GM18498 (cell line): ENCODE results near the gene TKT.

Experiments used
- ATAC-seq: cut with Tn5 transposase; IDR thresholded peaks from one replicate; pipeline ENCODE4 v1.9.1; 2021; ENCODE audit warnings: mild to moderate bottlenecking, moderate library complexity; ENCODE audit not compliant: unreplicated experiment

The TKT gene

GRCh38 chr3:53183514-53183913 lies 72.3 kb downstream of the TKT start:
- no peak for ATAC-seq

DNA sequence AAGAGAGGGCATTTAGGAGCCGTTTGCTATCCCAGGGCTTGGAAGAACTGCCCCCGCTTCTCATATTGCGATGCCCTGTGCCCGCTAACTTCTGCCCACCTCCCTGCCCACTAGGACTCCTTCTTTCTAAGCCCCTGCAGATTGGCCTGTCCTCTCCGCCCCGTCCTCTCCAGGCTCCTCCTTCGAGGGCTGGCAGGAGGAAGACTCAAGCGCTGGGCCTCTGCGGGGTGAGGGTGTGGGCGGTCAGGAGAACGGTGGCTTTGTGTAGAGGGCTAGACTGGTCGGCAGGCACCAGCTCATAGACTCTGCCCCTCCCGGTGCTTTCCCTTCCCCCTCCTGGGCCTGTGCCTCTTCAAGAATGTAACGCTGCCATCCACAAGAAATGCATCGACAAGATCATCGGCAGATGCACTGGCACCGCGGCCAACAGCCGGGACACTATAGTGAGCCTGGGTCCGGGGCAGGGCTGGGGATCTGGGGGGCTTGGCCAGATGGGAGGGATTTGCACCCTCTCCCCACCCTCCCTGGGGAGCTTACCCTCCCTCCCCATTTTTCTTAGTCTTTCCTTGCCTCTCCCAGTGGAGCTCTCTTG lies 73.0 kb downstream of the TKT start:
- no peak for ATAC-seq

GRCh38 chr3:53181528-53181927 lies 74.3 kb downstream of the TKT start:
- no peak for ATAC-seq

GRCh38 chr3:53181024-53181371 lies 74.8 kb downstream of the TKT start:
- ATAC-seq = peak; percentile 19

DNA sequence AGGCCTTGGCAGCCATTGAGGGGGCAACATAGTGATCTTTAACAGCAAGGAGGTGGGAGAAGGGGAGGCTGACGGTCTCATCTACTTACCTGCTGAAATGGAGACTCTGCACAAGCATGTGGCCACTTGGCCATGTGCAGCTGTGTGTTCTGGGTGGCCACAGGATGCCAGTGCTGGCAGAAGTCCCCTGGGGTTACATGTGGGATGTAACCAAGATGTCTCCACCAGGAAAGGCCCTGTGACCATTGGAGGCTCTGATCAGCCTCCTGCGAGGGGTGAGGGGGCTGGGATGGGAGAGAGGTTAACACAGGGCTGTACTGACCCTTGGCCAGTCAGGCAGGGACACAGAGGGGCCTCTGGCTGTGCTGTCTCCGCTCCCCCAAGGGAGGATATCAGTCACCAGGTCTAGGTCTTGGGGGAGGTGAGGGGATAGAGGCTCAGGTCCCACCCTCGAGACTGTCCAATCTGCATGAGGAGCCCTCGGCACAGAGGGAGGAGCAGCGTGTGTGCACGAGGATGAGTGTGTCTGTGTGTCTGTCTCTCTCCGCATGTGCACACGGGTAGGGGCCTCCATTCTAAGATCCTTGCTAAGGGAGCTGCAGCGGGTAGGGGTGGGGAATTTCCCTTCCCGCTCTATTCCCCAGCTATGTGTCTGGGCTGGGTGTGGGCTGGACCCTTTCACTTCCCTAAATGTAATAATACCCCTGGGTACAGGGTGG lies 75.4 kb downstream of the TKT start:
- ATAC-seq = peak; percentile 94

GRCh38 chr3:53179580-53179979 lies 76.2 kb downstream of the TKT start:
- ATAC-seq = no peak

GRCh38 chr3:53178246-53178645 lies 77.6 kb downstream of the TKT start:
- no peak for ATAC-seq

GRCh38 chr3:53175613-53176540 lies 79.9 kb downstream of the TKT start:
- ATAC-seq = no peak
